GM21529 (cell line): Measurements from ENCODE around the gene DYNC2I2.

ENCODE experiments used
- ATAC-seq: cut with Tn5 transposase; IDR thresholded peaks from one replicate; pipeline ENCODE4 v1.9.1; 2021; ENCODE audit not compliant: unreplicated experiment

The DYNC2I2 gene

GRCh38 chr9:128636556-128637530, 19.8 kb downstream of the DYNC2I2 start:
- ATAC-seq, result no peak

- no peak for ATAC-seq
These were observed 20.6 kb downstream of the DYNC2I2 start for GRCh38 chr9:128636024-128636390.

- no peak for ATAC-seq
These were observed 21.2 kb downstream of the DYNC2I2 start for GRCh38 chr9:128635266-128636023.

GRCh38 chr9:128634651-128635262, 21.9 kb downstream of the DYNC2I2 start:
- no peak for ATAC-seq

GRCh38 chr9:128634111-128634510, 22.5 kb downstream of the DYNC2I2 start:
- ATAC-seq, result no peak

GRCh38 chr9:128633601-128634000, 23.0 kb downstream of the DYNC2I2 start:
- no peak for ATAC-seq

GRCh38 chr9:128633057-128633456, 23.6 kb downstream of the DYNC2I2 start:
- no peak for ATAC-seq

GRCh38 chr9:128632486-128632885, 24.2 kb downstream of the DYNC2I2 start:
- ATAC-seq, result no peak

- no peak for ATAC-seq
These were observed 24.6 kb downstream of the DYNC2I2 start for GRCh38 chr9:128632066-128632465.

- ATAC-seq, result no peak
These were observed 25.0 kb downstream of the DYNC2I2 start for GRCh38 chr9:128631636-128632035.

GRCh38 chr9:128629852-128630545, 26.6 kb downstream of the DYNC2I2 start:
- ATAC-seq, result no peak

GRCh38 chr9:128629136-128629535, 27.5 kb downstream of the DYNC2I2 start:
- ATAC-seq, result no peak

GRCh38 chr9:128628471-128629048, 28.1 kb downstream of the DYNC2I2 start:
- ATAC-seq, result no peak

GRCh38 chr9:128627906-128628305, 28.7 kb downstream of the DYNC2I2 start:
- ATAC-seq, result no peak

- no peak for ATAC-seq
These were observed 29.4 kb downstream of the DYNC2I2 start for GRCh38 chr9:128627127-128627715.

- ATAC-seq, result no peak
These were observed 30.5 kb downstream of the DYNC2I2 start for GRCh38 chr9:128626181-128626580.

- no peak for ATAC-seq
These were observed 31.1 kb downstream of the DYNC2I2 start for GRCh38 chr9:128625391-128626146.

- no peak for ATAC-seq
These were observed 32.1 kb downstream of the DYNC2I2 start for GRCh38 chr9:128624566-128624965.

GRCh38 chr9:128621730-128622455, 34.8 kb downstream of the DYNC2I2 start:
- no peak for ATAC-seq
